CD4-positive, alpha-beta memory T cell (primary cell): ENCODE results near the gene FNDC3B. TPM values are rescaled to one million over a fixed set of nuclear protein-coding genes. Genes with fewer than 3 reads are reported as not detected.
A peak's percentile ranks its signal among the peaks of the same experiment; 100 is the strongest.

Experiments used
- CTCF ChIA-PET: fragments of 350-600 bp; sonication (Branson Sonifier 250); formaldehyde crosslinking; loops from one replicate; lab custom pipeline; 2021; ENCODE audit warnings: inconsistent platforms; ENCODE audit not compliant: partially characterized antibody; lab: Charles Lee
- POLR2A ChIA-PET: fragments of 350-600 bp; sonication (Branson Sonifier 250); formaldehyde crosslinking; loops from one replicate; lab custom pipeline; 2021; ENCODE audit not compliant: partially characterized antibody; lab: Charles Lee
- DNase-seq, 5 donors: peaks; one replicate each; pipeline versions ENCODE4 v3.0.0 to v3.0.0-alpha.2; 2020 to 2022; ENCODE audit warnings: mixed read lengths in 1 of 5
- H3K27ac ChIP-seq: one replicate; pipeline ENCODE4 v1.7.0; 2013; ENCODE audit warnings: low read depth, low read length
- H3K27me3 ChIP-seq: 2 replicates; pipeline ENCODE4 v1.7.0; 2013; ENCODE audit warnings: mild to moderate bottlenecking, low read length, moderate library complexity; ENCODE audit not compliant: insufficient read depth
- H3K36me3 ChIP-seq: 2 replicates; pipeline ENCODE4 v1.7.0; 2013; ENCODE audit warnings: mild to moderate bottlenecking, low read length, moderate library complexity; ENCODE audit not compliant: insufficient read depth
- H3K4me1 ChIP-seq: 2 replicates; pipeline ENCODE4 v1.7.0; 2013; ENCODE audit warnings: mild to moderate bottlenecking, low read length, moderate library complexity; ENCODE audit not compliant: insufficient read depth
- H3K4me3 ChIP-seq, 2 donors: one replicate each; pipeline ENCODE4 v1.7.0; 2013; ENCODE audit warnings: low read length in 2 of 2, mild to moderate bottlenecking in 1 of 2
- H3K9me3 ChIP-seq, 2 donors: one replicate each; pipeline ENCODE4 v1.7.0; 2013; ENCODE audit warnings: low read length in 2 of 2, control low read depth in 1 of 2; ENCODE audit not compliant: control insufficient read depth in 1 of 2
- H3K27ac Mint-ChIP-seq, 7 donors: one replicate each; pipeline ENCODE4 v1.8.0; 2020 to 2021; ENCODE audit warnings: mixed read lengths in 7 of 7, mild to moderate bottlenecking in 6 of 7, inconsistent platforms in 3 of 7, moderate library complexity in 3 of 7
- H3K27me3 Mint-ChIP-seq, 2 donors: one replicate each; pipeline ENCODE4 v1.8.0; 2020 to 2021; ENCODE audit warnings: mixed read lengths in 2 of 2
- H3K36me3 Mint-ChIP-seq, 2 donors: one replicate each; pipeline ENCODE4 v1.8.0; 2020 to 2021; ENCODE audit warnings: mixed read lengths in 2 of 2, inconsistent platforms in 1 of 2, mild to moderate bottlenecking in 1 of 2
- H3K4me1 Mint-ChIP-seq, 4 donors: one replicate each; pipeline ENCODE4 v1.8.0; 2020 to 2021; ENCODE audit warnings: mixed read lengths in 4 of 4, mild to moderate bottlenecking in 1 of 4
- H3K4me3 Mint-ChIP-seq, 8 donors: one replicate each; pipeline ENCODE4 v1.8.0; 2020 to 2021; ENCODE audit warnings: mixed read lengths in 8 of 8, mild to moderate bottlenecking in 7 of 8, moderate library complexity in 6 of 8, inconsistent platforms in 3 of 8
- H3K9me3 Mint-ChIP-seq, 8 donors: one replicate each; pipeline ENCODE4 v1.8.0; 2020 to 2021; ENCODE audit warnings: mixed read lengths in 8 of 8, mild to moderate bottlenecking in 5 of 8, inconsistent platforms in 3 of 8, moderate library complexity in 1 of 8
- intact Hi-C: fragments of 100-400 bp; cut with micrococcal nuclease; formaldehyde crosslinking; loops from one replicate; pipeline ENCODE4 v1.15.1; 2023
- polyA plus RNA-seq, 2 donors: library from polyadenylated mRNA; unstranded; fragments of 300-500 nt; fragmentation: Illumina TruSeq; gene quantifications; one replicate each; pipeline ENCODE4 v1.2.3, GENCODE V29; 2021
- total RNA-seq, 2 experiments: library from RNA; stranded (reverse); gene quantifications; one replicate each; pipeline ENCODE4 v1.2.3, GENCODE V29; 2021

FNDC3B gene
- total and polyA plus RNA-seq, 4 experiments from 2014 or later = 10.9 to 18.2 (median 14.8) TPM

GRCh38 chr3:172346161-172346560 lies 306.8 kb downstream of the FNDC3B start:
- Mint-ChIP-seq H3K36me3 (peaks cover 60 to 70% of the 10 kb centered on the region in 2 donors), H3K4me3 (no peak overlapping the region), H3K27ac (no peak overlapping the region), H3K27me3 (no peaks in the 10 kb centered on the region), H3K4me1 (peaks cover 0 to 2% (median 0%) of the 10 kb centered on the region in 4 donors), H3K9me3 (no peaks in the 10 kb centered on the region)
- CTCF ChIA-PET = no interaction called here
- Histone ChIP-seq H3K4me1 (no peaks in the 10 kb centered on the region), H3K27me3 (no peaks in the 10 kb centered on the region), H3K27ac (no peak overlapping the region), H3K4me3 (no peak overlapping the region), H3K9me3 (no peaks in the 10 kb centered on the region), H3K36me3 (peaks cover 17% of the 10 kb centered on the region)
- intact Hi-C loops = no loop called here
- DNase-seq = no peak
- POLR2A ChIA-PET = no interaction called here

GRCh38 chr3:172347895-172348679 lies 308.7 kb downstream of the FNDC3B start:
- peaks cover 60 to 73% of the 10 kb centered on the region in 2 donors for H3K36me3 Mint-ChIP-seq

GRCh38 chr3:172351895-172352466 lies 312.6 kb downstream of the FNDC3B start:
- peaks cover 16% of the 10 kb centered on the region for H3K36me3 ChIP-seq
- Mint-ChIP-seq H3K36me3 (peaks cover 54 to 72% of the 10 kb centered on the region in 2 donors), H3K9me3 (no peaks in the 10 kb centered on the region)

More at GRCh38 chr3:172347895-172348679, 308.7 kb downstream of the FNDC3B start:
- no peaks in the 10 kb centered on the region for H3K27me3 Mint-ChIP-seq
- no peaks in the 10 kb centered on the region for H3K4me1 ChIP-seq
- DNase-seq = no peak
- H3K4me1 Mint-ChIP-seq = peaks cover 0 to 2% (median 0%) of the 10 kb centered on the region in 4 donors
- ChIA-PET CTCF (interaction anchor here (1.9 kb wide), 2 partner anchors 16 to 17 kb away, joined by 4 to 5 read pairs; no protein-coding TSS in a partner anchor), POLR2A (no interaction called here)
- no peaks in the 10 kb centered on the region for H3K27me3 ChIP-seq
- peaks cover 17% of the 10 kb centered on the region for H3K36me3 ChIP-seq
- no peaks in the 10 kb centered on the region for H3K9me3 Mint-ChIP-seq
- H3K4me3 Mint-ChIP-seq = no peak overlapping the region
- H3K4me3 ChIP-seq = no peak overlapping the region
- H3K27ac Mint-ChIP-seq = no peak overlapping the region
- H3K27ac ChIP-seq = no peak overlapping the region
- H3K9me3 ChIP-seq = no peaks in the 10 kb centered on the region
- intact Hi-C loops = no loop called here

DNA sequence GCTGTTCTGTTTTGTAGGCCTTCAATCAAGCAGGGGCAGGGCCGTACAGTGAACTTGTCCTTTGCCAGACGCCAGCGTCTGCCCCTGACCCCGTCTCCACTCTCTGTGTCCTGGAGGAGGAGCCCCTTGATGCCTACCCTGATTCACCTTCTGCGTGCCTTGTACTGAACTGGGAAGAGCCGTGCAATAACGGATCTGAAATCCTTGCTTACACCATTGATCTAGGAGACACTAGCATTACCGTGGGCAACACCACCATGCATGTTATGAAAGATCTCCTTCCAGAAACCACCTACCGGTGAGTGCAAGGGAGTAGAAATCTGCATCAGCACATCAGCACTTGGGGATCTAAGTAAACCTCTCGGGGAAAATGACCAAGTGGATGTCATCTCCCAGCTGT lies 313.4 kb downstream of the FNDC3B start:
- H3K36me3 Mint-ChIP-seq = peaks cover 52 to 67% of the 10 kb centered on the region in 2 donors
- H3K27ac Mint-ChIP-seq = peak overlapping the region in 1 of 7 donors; percentile 29
- H3K27me3 Mint-ChIP-seq = no peaks in the 10 kb centered on the region
- ChIA-PET POLR2A (no interaction called here), CTCF (interaction anchor here (1.0 to 3.5 kb wide), 2 partner anchors 12 to 271 kb away, joined by 3 to 33 read pairs; no protein-coding TSS in a partner anchor)
- H3K4me1 ChIP-seq = no peaks in the 10 kb centered on the region
- H3K4me1 Mint-ChIP-seq = peaks cover 0 to 2% (median 0%) of the 10 kb centered on the region in 4 donors
- H3K27ac ChIP-seq = no peak overlapping the region
- intact Hi-C loops = no loop called here
- no peaks in the 10 kb centered on the region for H3K9me3 Mint-ChIP-seq
- DNase-seq = no peak
- no peak overlapping the region for H3K4me3 Mint-ChIP-seq
- no peaks in the 10 kb centered on the region for H3K9me3 ChIP-seq
- H3K4me3 ChIP-seq = no peak overlapping the region
- H3K27me3 ChIP-seq = no peaks in the 10 kb centered on the region
- H3K36me3 ChIP-seq = peaks cover 10% of the 10 kb centered on the region

More at GRCh38 chr3:172351895-172352466, 312.6 kb downstream of the FNDC3B start:
- no peak overlapping the region for H3K27ac ChIP-seq
- POLR2A ChIA-PET = no interaction called here
- H3K27ac Mint-ChIP-seq = peak overlapping the region in 1 of 7 donors; percentile 5
- no peak overlapping the region for H3K4me3 ChIP-seq
- no peaks in the 10 kb centered on the region for H3K27me3 Mint-ChIP-seq
- no peaks in the 10 kb centered on the region for H3K9me3 ChIP-seq
- H3K4me1 ChIP-seq = no peaks in the 10 kb centered on the region
- no peaks in the 10 kb centered on the region for H3K27me3 ChIP-seq
- H3K4me1 Mint-ChIP-seq = peaks cover 0 to 2% (median 0%) of the 10 kb centered on the region in 4 donors
- DNase-seq = no peak
- intact Hi-C loops = no loop called here
- no peak overlapping the region for H3K4me3 Mint-ChIP-seq
- CTCF ChIA-PET = interaction anchor here (0.9 to 3.5 kb wide), 2 partner anchors 11 to 19 kb away, joined by 3 to 33 read pairs; no protein-coding TSS in a partner anchor

- no peak overlapping the region for H3K27ac Mint-ChIP-seq
Observed at GRCh38 chr3:172354931-172355499, 315.6 kb downstream of the FNDC3B start.

GRCh38 chr3:172355836-172356235 lies 316.5 kb downstream of the FNDC3B start:
- H3K4me3 Mint-ChIP-seq = no peak overlapping the region
- no peak overlapping the region for H3K27ac Mint-ChIP-seq
- intact Hi-C loops = no loop called here
- H3K4me3 ChIP-seq = no peak overlapping the region
- H3K4me1 ChIP-seq = no peaks in the 10 kb centered on the region
- H3K27me3 ChIP-seq = no peaks in the 10 kb centered on the region
- ChIA-PET CTCF (interaction anchor here (1.3 to 1.8 kb wide), 2 partner anchors 23 to 106 kb away, joined by 3 to 7 read pairs; no protein-coding TSS in a partner anchor), POLR2A (interaction anchor here (0.6 kb wide), 1 partner anchor 36 kb away, joined by 3 read pairs; no protein-coding TSS in a partner anchor)
- H3K27ac ChIP-seq = no peak overlapping the region
- peaks cover 60 to 69% of the 10 kb centered on the region in 2 donors for H3K36me3 Mint-ChIP-seq
- DNase-seq = no peak
- peaks cover 0 to 2% (median 0%) of the 10 kb centered on the region in 4 donors for H3K4me1 Mint-ChIP-seq
- peaks cover 10% of the 10 kb centered on the region for H3K36me3 ChIP-seq
- no peaks in the 10 kb centered on the region for H3K9me3 ChIP-seq
- H3K9me3 Mint-ChIP-seq = peaks cover 0 to 7% (median 0%) of the 10 kb centered on the region in 8 donors
- no peaks in the 10 kb centered on the region for H3K27me3 Mint-ChIP-seq

More at GRCh38 chr3:172354931-172355499, 315.6 kb downstream of the FNDC3B start:
- Histone ChIP-seq H3K4me3 (no peak overlapping the region), H3K36me3 (peaks cover 10% of the 10 kb centered on the region), H3K27me3 (no peaks in the 10 kb centered on the region), H3K4me1 (no peaks in the 10 kb centered on the region), H3K27ac (no peak overlapping the region), H3K9me3 (no peaks in the 10 kb centered on the region)
- Mint-ChIP-seq H3K4me1 (peaks cover 0 to 2% (median 0%) of the 10 kb centered on the region in 4 donors), H3K4me3 (no peak overlapping the region), H3K36me3 (peaks cover 53 to 69% of the 10 kb centered on the region in 2 donors), H3K9me3 (peaks cover 0 to under 1% (median 0%) of the 10 kb centered on the region in 8 donors), H3K27me3 (no peaks in the 10 kb centered on the region)
- no peak for DNase-seq
- intact Hi-C loops = no loop called here
- ChIA-PET POLR2A (no interaction called here), CTCF (interaction anchor here (1.3 to 1.8 kb wide), 2 partner anchors 13 to 107 kb away, joined by 3 to 6 read pairs; no protein-coding TSS in a partner anchor)
